Prostate gland (tissue), 2 donors: Measurements from ENCODE around the gene ZCCHC7.

Experiments
- CTCF ChIP-seq, 4 experiments: fragments of 200-600 bp in 2 of 4; fragments of 450-650 bp in 2 of 4; sonication (generic) in 2 of 4; IDR thresholded peaks; 1 replicate in 3 of 4; 2 replicates in 1 of 4; pipeline ENCODE4 v1.5.1; 2016 to 2019; ENCODE audit warnings: antibody characterized with exemption in 4 of 4, mild to moderate bottlenecking in 2 of 4, moderate library complexity in 2 of 4
- POLR2A ChIP-seq: fragments of 450-650 bp; IDR thresholded peaks from one replicate; pipeline ENCODE4 v1.6.1; 2016; ENCODE audit warnings: antibody characterized with exemption, mild to moderate bottlenecking
- POLR2AphosphoS5 ChIP-seq: sonication (generic); formaldehyde crosslinking; IDR thresholded peaks from one replicate; pipeline ENCODE4 v1.6.1; 2017; ENCODE audit warnings: antibody characterized with exemption

- no peak for TF ChIP-seq POLR2A
- no peak for TF ChIP-seq CTCF (IDR thresholded peaks at IDR 0.05)
- TF ChIP-seq POLR2AphosphoS5, result no peak
Measured at GRCh38 chr9:37094751-37095150, 25.6 kb upstream of the ZCCHC7 start.
